GM12865 (cell line): ENCODE data around the gene APOD.
A peak's percentile ranks its signal among the peaks of the same experiment; 100 is the strongest.

Source experiments
- DNase-seq: peaks from one replicate; pipeline ENCODE4 v3.0.0; 2010; ENCODE audit warnings: low read depth
- H3K4me3 ChIP-seq: 2 replicates; pipeline ENCODE4 v1.5.1; 2011; ENCODE audit warnings: mild to moderate bottlenecking, low read depth, low read length, control low read depth
- TF ChIP-seq, protein P1 (sequence below): IDR thresholded peaks from 2 replicates; pipeline ENCODE4 v1.5.1; 2011; ENCODE audit warnings: low read length, control low read depth, low read depth, inconsistent platforms; ENCODE audit not compliant: insufficient read depth; ENCODE audit errors: missing control alignments

The APOD gene

DNA sequence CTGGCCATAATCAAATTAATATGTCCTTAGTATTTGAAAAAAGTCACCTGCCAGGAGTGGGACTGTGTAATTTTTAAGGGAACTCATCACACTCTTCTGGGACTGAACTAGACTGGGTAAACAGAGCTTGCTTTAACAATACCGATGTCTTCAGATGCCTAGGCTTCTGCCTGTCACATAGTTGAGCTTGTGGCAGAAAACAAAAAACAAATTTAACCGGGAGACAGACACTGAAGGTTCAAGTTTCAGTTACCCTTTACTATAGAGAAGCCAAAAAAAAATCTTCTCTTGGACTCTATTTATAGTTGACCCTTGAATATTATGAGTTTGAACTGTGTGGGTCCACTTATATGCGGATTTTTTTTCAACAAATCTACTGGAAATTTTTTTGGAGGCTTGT lies 51.4 kb downstream of the APOD start:
- peak; percentile 16 for DNase-seq
- TF ChIP-seq, protein P1, sequence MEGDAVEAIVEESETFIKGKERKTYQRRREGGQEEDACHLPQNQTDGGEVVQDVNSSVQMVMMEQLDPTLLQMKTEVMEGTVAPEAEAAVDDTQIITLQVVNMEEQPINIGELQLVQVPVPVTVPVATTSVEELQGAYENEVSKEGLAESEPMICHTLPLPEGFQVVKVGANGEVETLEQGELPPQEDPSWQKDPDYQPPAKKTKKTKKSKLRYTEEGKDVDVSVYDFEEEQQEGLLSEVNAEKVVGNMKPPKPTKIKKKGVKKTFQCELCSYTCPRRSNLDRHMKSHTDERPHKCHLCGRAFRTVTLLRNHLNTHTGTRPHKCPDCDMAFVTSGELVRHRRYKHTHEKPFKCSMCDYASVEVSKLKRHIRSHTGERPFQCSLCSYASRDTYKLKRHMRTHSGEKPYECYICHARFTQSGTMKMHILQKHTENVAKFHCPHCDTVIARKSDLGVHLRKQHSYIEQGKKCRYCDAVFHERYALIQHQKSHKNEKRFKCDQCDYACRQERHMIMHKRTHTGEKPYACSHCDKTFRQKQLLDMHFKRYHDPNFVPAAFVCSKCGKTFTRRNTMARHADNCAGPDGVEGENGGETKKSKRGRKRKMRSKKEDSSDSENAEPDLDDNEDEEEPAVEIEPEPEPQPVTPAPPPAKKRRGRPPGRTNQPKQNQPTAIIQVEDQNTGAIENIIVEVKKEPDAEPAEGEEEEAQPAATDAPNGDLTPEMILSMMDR: no peak
- H3K4me3 ChIP-seq: no peak overlapping the region

DNA sequence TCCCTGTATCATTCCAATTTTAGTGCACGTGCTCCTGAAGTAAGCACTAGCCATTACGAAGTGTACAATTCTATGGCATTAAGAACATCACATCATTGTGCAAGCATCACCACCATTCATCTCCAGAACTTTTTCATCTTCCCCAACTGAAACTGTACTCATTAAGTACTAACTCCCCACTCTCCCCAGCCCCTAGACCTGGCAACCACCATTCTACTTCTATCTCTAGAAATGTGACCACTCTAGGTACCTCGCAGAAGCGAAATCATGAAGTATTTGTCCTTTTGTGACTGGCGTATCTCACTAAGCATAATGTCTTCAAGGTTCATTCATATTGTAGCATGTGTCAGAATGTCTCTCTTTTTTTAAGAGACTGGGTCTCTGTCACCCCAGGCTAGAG lies 52.1 kb downstream of the APOD start:
- no peak for DNase-seq
- TF ChIP-seq, protein P1: no peak
- H3K4me3 ChIP-seq: no peak overlapping the region

DNA sequence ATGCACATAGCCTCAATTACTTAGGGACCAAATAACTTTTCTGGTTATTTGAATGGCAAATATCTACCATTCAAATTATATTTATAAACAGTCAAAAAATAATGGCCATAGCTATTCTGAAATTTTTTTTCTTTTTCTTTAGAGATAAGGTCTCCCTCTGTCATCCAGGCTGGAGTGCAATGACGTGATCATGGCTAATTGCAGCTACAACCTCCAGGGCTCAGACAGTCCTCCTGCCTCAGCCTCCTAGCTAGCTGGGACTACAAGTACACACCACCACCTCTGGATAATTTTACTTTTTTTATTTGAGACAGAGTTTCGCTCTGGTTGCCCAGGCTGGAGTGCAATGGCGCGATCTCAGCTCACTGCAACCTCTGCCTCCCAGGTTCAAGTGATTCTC lies 57.2 kb downstream of the APOD start:
- no peak for DNase-seq
- TF ChIP-seq, protein P1: no peak
- no peak overlapping the region for H3K4me3 ChIP-seq

DNA sequence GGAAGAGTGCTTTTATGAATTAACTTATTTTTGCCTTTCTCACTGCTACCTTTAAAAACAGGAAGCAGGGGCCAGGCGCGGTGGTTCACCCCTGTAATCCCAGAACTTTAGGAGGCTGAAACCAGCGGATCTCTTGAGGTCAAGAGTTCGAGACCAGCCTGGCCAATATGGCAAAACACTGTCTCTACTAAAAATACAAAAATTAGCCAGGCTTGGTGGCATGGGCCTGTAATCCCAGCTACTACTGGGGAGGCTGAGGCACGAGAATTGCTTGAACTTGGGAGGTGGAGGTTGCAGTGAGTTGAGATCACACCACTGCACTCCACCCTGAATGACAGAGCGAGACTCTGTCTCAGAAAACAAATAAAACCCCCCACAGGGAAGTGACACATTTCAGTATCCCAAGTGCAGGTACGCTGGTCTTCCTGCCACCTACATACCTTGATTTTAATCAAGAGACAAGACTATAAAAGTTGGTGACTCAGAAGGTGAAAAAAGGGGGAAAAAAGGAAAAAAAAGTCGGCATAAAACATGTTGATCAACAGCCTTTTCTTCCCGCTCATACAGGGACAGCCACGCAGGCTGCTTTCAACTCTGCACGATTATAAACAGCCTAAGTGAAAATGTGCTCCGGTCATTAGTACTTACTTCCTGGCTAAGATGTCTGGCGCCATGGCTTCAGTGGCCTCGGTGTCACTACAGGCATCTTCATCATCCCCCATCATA lies 59.4 kb downstream of the APOD start:
- no peak overlapping the region for H3K4me3 ChIP-seq
- TF ChIP-seq, protein P1: no peak
- DNase-seq: no peak

DNA sequence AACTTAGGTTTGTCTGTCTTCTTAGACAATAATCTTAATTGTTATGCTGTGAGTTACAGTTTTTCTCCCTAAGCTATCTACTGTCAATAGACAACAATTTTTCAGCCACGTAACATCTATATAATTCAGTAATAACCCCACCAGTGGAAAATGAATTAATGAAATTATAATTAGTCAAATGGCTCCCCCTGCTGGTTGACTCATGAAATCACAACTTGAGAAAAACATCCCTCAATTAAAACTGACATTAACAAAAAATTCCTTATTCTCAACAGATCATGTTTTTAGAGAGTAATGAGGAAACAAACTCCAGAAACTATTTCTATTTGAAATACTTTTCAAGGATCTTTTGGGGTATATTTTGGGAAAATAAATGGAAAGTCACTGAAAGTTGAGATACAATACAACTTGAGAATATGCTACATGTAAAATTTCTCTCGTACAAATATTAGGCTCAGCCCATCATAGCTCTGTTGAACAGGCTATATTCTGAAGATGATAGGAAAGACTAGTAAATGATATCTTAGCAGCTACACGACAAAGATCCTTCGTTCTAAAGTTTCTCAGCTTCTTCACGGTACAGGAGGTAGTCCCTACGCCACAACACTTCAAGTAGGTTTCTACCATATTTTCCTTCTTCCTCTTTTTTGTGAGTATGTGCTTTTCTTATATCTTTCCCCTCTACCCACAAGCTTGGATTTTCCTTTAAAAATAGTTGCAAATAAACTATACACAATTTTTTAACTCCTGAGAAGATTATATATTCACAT lies 61.3 kb downstream of the APOD start:
- DNase-seq: peak; percentile 42
- TF ChIP-seq, protein P1: peak; percentile 24
- H3K4me3 ChIP-seq: no peak overlapping the region
